Measurements from ENCODE around the gene SERPINB8. TPM values are rescaled to one million over a fixed set of nuclear protein-coding genes. Genes with fewer than 3 reads are reported as not detected.

The SERPINB8 gene
- polyA plus RNA-seq, 1 donor (not counting 4 experiments of a cell fraction or from before 2014, with no cell fraction given): 48.9 TPM

GRCh38 chr18:63971320-63972001 lies 1.6 kb downstream of the SERPINB8 start:
- DNase-seq (ENCODE audit: low read depth, low spot score): no peak
- FAIRE-seq: no peak
- dilution Hi-C loops (cut with MboI; ENCODE audit: extremely low pct_ligation_motif_present, low sequenced_read_pairs): no loop called here

GRCh38 chr18:63972002-63972376 lies 2.1 kb downstream of the SERPINB8 start:
- Histone ChIP-seq H3K9me3 (ENCODE audit: control insufficient read depth, low read depth, low read length) (no peaks in the 10 kb centered on the region), H3K9me1 (ENCODE audit: control insufficient read depth, extremely low read depth, insufficient read depth, low read length) (no peaks in the 10 kb centered on the region), H3K36me3 (ENCODE audit: control insufficient read depth in 2 of 2, extremely low read depth in 1 of 2, insufficient read depth in 2 of 2, low read length in 2 of 2) (peaks cover 0 to 8% of the 10 kb centered on the region in 2 experiments), H2AFZ (ENCODE audit: control insufficient read depth, low read length) (no peak overlapping the region), H4K20me1 (ENCODE audit: control insufficient read depth, extremely low read depth, insufficient read depth, low read length) (no peaks in the 10 kb centered on the region), H3K79me2 (ENCODE audit: control insufficient read depth, insufficient read depth, low read length) (peaks cover 46% of the 10 kb centered on the region), H3K4me3 (ENCODE audit: control insufficient read depth in 2 of 3, extremely low read depth in 1 of 3, insufficient read depth in 2 of 3, low read depth in 1 of 3, low read length in 3 of 3) (no peak overlapping the region), H3K27me3 (ENCODE audit: control insufficient read depth, extremely low read depth, insufficient read depth, low read length) (no peaks in the 10 kb centered on the region), H3K27ac (ENCODE audit: control insufficient read depth, insufficient read depth, low read length) (no peak overlapping the region), H3K4me2 (ENCODE audit: control insufficient read depth, extremely low read depth, insufficient read depth, low read depth, low read length) (peak overlapping the region; percentile 95), H3K4me1 (ENCODE audit: control insufficient read depth, extremely low read depth, insufficient read depth, low read length) (peaks cover 29% of the 10 kb centered on the region), H3K9ac (ENCODE audit: control insufficient read depth, extremely low read depth, insufficient read depth, low read length) (no peak overlapping the region)
- dilution Hi-C loops (cut with MboI; ENCODE audit: extremely low pct_ligation_motif_present, low sequenced_read_pairs): no loop called here
- FAIRE-seq: no peak
- DNase-seq (ENCODE audit: low read depth, low spot score): no peak
- TF ChIP-seq CTCF (optimal IDR thresholded peaks at IDR 0.05 in 1 of 3, IDR thresholded peaks at IDR 0.05 in 1 of 3, conservative IDR thresholded peaks at IDR 0.05 in 1 of 3; ENCODE audit: extremely low read depth in 1 of 3, insufficient read depth in 2 of 3, low read length in 3 of 3): no peak
- TF ChIP-seq EZH2 (IDR thresholded peaks at IDR 0.05; ENCODE audit: low read length): no peak

More at GRCh38 chr18:63971320-63972001, 1.6 kb downstream of the SERPINB8 start:
- Histone ChIP-seq H3K9ac (ENCODE audit: control insufficient read depth, extremely low read depth, insufficient read depth, low read length) (peak overlapping the region; percentile 96), H3K27ac (ENCODE audit: control insufficient read depth, insufficient read depth, low read length) (peak overlapping the region; percentile 93), H3K9me3 (ENCODE audit: control insufficient read depth, low read depth, low read length) (no peaks in the 10 kb centered on the region), H4K20me1 (ENCODE audit: control insufficient read depth, extremely low read depth, insufficient read depth, low read length) (no peaks in the 10 kb centered on the region), H3K27me3 (ENCODE audit: control insufficient read depth, extremely low read depth, insufficient read depth, low read length) (no peaks in the 10 kb centered on the region), H3K79me2 (ENCODE audit: control insufficient read depth, insufficient read depth, low read length) (peaks cover 41% of the 10 kb centered on the region), H3K4me3 (ENCODE audit: control insufficient read depth in 2 of 3, extremely low read depth in 1 of 3, insufficient read depth in 2 of 3, low read depth in 1 of 3, low read length in 3 of 3) (peak overlapping the region; percentile 76 to 90 (median 86)), H3K9me1 (ENCODE audit: control insufficient read depth, extremely low read depth, insufficient read depth, low read length) (no peaks in the 10 kb centered on the region), H2AFZ (ENCODE audit: control insufficient read depth, low read length) (peak overlapping the region; percentile 84), H3K4me1 (ENCODE audit: control insufficient read depth, extremely low read depth, insufficient read depth, low read length) (peaks cover 30% of the 10 kb centered on the region), H3K36me3 (ENCODE audit: control insufficient read depth in 2 of 2, extremely low read depth in 1 of 2, insufficient read depth in 2 of 2, low read length in 2 of 2) (peaks cover 0 to 8% of the 10 kb centered on the region in 2 experiments), H3K4me2 (ENCODE audit: control insufficient read depth, extremely low read depth, insufficient read depth, low read depth, low read length) (peak overlapping the region; percentile 95)
- TF ChIP-seq EZH2 (IDR thresholded peaks at IDR 0.05; ENCODE audit: low read length): no peak
- TF ChIP-seq CTCF (optimal IDR thresholded peaks at IDR 0.05 in 1 of 3, IDR thresholded peaks at IDR 0.05 in 1 of 3, conservative IDR thresholded peaks at IDR 0.05 in 1 of 3; ENCODE audit: extremely low read depth in 1 of 3, insufficient read depth in 2 of 3, low read length in 3 of 3): no peak
